HG03342 (cell line): ENCODE results near the gene COASY.
"Not testable (repeated sequence)": the region's sequence is repeated elsewhere in the genome, so short reads cannot be mapped to it uniquely, and the experiment has no call there.

Experiments used
- ATAC-seq: cut with Tn5 transposase; IDR thresholded peaks from one replicate; pipeline ENCODE4 v1.9.1; 2021; ENCODE audit warnings: mild to moderate bottlenecking, moderate library complexity; ENCODE audit not compliant: unreplicated experiment

The COASY gene

DNA sequence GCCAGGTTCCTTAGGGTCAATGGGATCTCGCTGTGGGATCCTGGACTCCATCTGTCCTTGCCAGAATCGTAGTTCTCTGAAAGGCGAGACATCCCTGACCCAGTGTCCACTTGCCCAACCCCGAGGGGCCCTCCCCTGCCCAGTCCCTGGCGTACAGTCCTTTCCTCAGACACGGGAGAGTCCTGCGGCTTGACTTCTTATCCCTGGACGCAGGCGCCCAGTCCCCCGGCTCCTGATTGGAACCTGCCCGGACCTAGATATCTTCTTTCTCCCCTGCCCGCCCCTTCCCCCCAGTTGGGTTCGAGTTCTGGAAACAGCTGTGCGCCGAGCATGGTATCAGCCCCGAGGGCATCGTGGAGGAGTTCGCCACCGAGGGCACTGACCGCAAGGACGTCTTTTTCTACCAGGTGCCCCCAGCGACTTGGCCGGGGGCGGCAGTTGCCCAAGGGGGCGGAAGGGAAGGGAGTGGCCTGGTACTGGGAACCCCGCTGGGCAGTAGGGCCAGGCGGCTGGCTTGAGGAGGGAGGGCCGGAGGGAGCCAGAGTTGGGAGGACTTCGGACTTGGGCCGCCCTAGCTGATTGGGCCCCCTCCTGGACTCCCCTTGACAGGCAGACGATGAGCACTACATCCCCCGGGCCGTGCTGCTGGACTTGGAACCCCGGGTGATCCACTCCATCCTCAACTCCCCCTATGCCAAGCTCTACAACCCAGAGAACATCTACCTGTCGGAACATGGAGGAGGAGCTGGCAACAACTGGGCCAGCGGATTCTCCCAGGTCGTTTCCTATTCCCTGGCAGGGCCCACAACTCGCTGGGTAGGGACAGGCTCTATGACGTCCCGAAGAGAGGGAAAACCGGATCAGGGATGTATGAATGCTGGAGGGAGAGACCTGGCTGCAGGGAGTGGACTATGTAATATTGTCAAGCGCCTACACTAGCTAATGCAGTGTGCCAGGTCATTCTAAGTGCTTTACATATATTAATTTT, 48.2 kb downstream of the COASY start:
- ATAC-seq: not testable (repeated sequence)

DNA sequence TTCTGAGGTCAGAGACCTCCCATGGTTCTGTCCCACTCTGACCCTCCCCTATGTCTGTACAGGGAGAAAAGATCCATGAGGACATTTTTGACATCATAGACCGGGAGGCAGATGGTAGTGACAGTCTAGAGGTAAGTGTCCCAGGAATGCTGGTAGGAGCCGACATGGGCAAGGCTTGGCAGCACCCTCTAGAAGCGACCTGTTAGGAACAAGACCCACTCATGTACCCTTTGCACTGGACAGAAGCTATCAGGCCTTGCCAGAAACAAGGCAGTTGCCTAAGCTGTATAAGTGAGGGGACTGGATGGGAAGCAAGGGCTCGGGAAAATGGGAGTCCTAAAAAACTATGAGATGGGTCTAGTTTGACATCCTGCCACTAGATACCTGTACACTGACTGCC, 50.1 kb downstream of the COASY start:
- ATAC-seq: no peak

DNA sequence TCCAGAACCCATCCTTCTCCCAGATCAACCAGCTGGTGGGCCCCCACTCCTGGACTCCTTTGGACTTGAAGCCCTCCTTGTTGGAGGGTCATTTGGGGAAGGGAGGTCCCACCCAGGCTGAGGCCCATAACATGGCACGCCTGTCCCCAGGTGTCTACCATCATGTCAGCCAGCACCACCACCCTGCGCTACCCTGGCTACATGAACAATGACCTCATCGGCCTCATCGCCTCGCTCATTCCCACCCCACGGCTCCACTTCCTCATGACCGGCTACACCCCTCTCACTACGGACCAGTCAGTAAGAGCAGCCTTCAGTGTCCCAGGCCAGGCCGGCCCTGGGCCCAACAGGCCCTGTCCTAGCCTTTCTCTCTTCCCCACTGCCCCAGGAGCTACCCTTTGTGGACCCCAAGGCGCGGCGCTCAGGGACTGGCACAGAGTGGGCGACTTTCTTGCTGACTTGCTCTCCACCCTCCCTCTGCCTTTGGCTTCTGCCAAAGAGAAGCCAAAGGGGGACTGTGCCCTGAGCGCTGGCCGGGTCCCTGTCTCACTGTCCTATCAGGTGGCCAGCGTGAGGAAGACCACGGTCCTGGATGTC, 51.8 kb downstream of the COASY start:
- no peak for ATAC-seq
